Heart left ventricle (tissue), 16 donors: ENCODE measurements around the gene CHCHD1. TPM values are rescaled to one million over a fixed set of nuclear protein-coding genes. Genes with fewer than 3 reads are reported as not detected.

Source experiments
- ATAC-seq, 4 donors: fragments of 200-7000 bp; cut with Tn5 transposase; one replicate each; pipeline ENCODE4 v1.9.1; 2020 to 2022; ENCODE audit warnings: moderate library complexity in 4 of 4, mild to moderate bottlenecking in 3 of 4, moderate number of reproducible peaks in 1 of 4
- DNase-seq, 5 donors: peaks; one replicate each; pipeline ENCODE4 v3.0.0-alpha.2; 2020
- H3K27ac ChIP-seq, 12 donors: fragments of 200-600 bp; sonication (generic) in 4 of 12; one replicate each; pipeline versions ENCODE4 v1.5.0 to v1.8.0; 2016 to 2022; ENCODE audit warnings: mild to moderate bottlenecking in 2 of 12
- H3K27me3 ChIP-seq, 9 donors: fragments of 200-600 bp; sonication (generic) in 2 of 9; one replicate each; pipeline versions ENCODE4 v1.5.1 to v1.8.0; 2016 to 2022; ENCODE audit warnings: mild to moderate bottlenecking in 3 of 9
- H3K36me3 ChIP-seq, 9 donors: fragments of 200-600 bp; sonication (generic) in 2 of 9; one replicate each; pipeline versions ENCODE4 v1.5.0 to v1.8.0; 2018 to 2022; ENCODE audit warnings: mild to moderate bottlenecking in 2 of 9
- H3K4me1 ChIP-seq, 12 donors: fragments of 200-600 bp; sonication (generic) in 4 of 12; one replicate each; pipeline versions ENCODE4 v1.5.0 to v1.8.0; 2016 to 2022; ENCODE audit warnings: mild to moderate bottlenecking in 3 of 12
- H3K4me3 ChIP-seq, 12 donors: fragments of 200-600 bp; sonication (generic) in 4 of 12; one replicate each; pipeline versions ENCODE4 v1.5.0 to v1.8.0; 2017 to 2022; ENCODE audit warnings: mild to moderate bottlenecking in 9 of 12, moderate library complexity in 4 of 12
- H3K9me3 ChIP-seq, 12 donors: fragments of 200-600 bp; sonication (generic) in 4 of 12; one replicate each; pipeline versions ENCODE4 v1.5.0 to v1.8.0; 2016 to 2022; ENCODE audit warnings: mild to moderate bottlenecking in 1 of 12
- CTCF ChIP-seq, 12 donors: fragments of 200-600 bp; sonication (generic) in 4 of 12; IDR thresholded peaks; one replicate each; pipeline versions ENCODE4 v1.5.0 to v1.8.0; 2018 to 2022; ENCODE audit warnings: antibody characterized with exemption in 12 of 12, mild to moderate bottlenecking in 5 of 12
- POLR2A ChIP-seq, 2 donors: fragments of 450-650 bp; IDR thresholded peaks; one replicate each; pipeline ENCODE4 v1.6.1; 2017; ENCODE audit warnings: antibody characterized with exemption in 2 of 2, mild to moderate bottlenecking in 2 of 2, moderate library complexity in 2 of 2
- WGBS, 4 donors: extraction: QIAGEN DNeasy Blood & Tissue Kit in 2 of 4; methylation state at CpG; one replicate each; pipeline versions ENCODE4 v1.1.5 to v1.1.7; 2013 to 2018; 5-methylcytosine and 5-hydroxymethylcytosine counted together
- intact Hi-C, 10 donors: fragments of 100-400 bp; cut with DNase I; formaldehyde crosslinking; loops; one replicate each; pipeline versions ENCODE4 v1.11.1 to v1.14.2; 2022
- polyA plus RNA-seq, 2 donors: library from polyadenylated mRNA; stranded (reverse); fragments of 200-250 nt; gene quantifications; one replicate each; pipeline ENCODE4 v1.2.3, GENCODE V29; 2013
- total RNA-seq, 9 donors: library from RNA; depleted of rRNA in 2 of 9; stranded (reverse); fragments of >200 nt in 2 of 9; fragmentation: NEBNext Ultra II Directional in 3 of 9; extraction: Animal tissue kit (Norgen Biotek cat#: 25700) in 3 of 9; gene quantifications; one replicate each; pipeline versions ENCODE4 v1.1.0 to v1.2.4, GENCODE V29; 2016 to 2023
- donor health status: ischemic (EF 13 %, LVEDD 7.1; RV severe dilation, severe dysfunction).
- donor health status: healthy with polysubstance abuse.
- donor health status: DM: no; HTN: yes; CAD: no.
- donor health status: DM: no; HTN: no; CAD: no.
- donor health status: ischemic (EF 25% LVEDD 6.9; RV normal size, moderate dysfunction).
- donor health status: ischemic (EF 25% LVEDD 5.7; RV mildly dilated, moderate dysfunction).
- donor health status: healthy.
- donor health status: DM: yes; HTN: yes; CAD: no.
- donor health status: ischemic (EF 35%, LVEDD 5.7; RV mildly dilated, moderate dysfunction).
- donor health status: nonischemic (EF 11% LVEDD 7.7; RV severe dilation, severe dysfunction).
- donor health status: DM: yes; HTN: yes; CAD: no.
- donor health status: PGD.
- donor health status: ischemic (EF 29% LVEDD 5.4; RV normal size, mild dysfunction).
- donor health status: nonischemic (EF 23%, LVEDD 6.1; RV moderate dilation, normal function).

Gene CHCHD1
- total and polyA plus RNA-seq, 11 donors: 17.3 to 77.9 (median 24.0) TPM

GRCh38 chr10:73814896-73815718, 33.3 kb downstream of the CHCHD1 start:
- no peaks in the 10 kb centered on the region for H3K27me3 ChIP-seq
- DNase-seq (no peak), ATAC-seq (no peak)
- H3K36me3 ChIP-seq: peaks cover 0 to 35% (median 24%) of the 10 kb centered on the region in 9 donors
- intact Hi-C loops: no loop called here
- peaks cover 0 to 64% (median 8%) of the 10 kb centered on the region in 12 donors for H3K4me1 ChIP-seq
- no peaks in the 10 kb centered on the region for H3K9me3 ChIP-seq
- peak overlapping the region in 5 of 12 donors; percentile 55 to 85 (median 64) for H3K27ac ChIP-seq
- TF ChIP-seq CTCF (IDR thresholded peaks at IDR 0.05) (peak in 1 of 12 donors; percentile 12), POLR2A (IDR thresholded peaks at IDR 0.05) (no peak)
- H3K4me3 ChIP-seq: no peak overlapping the region
- WGBS, 4 donors: 84 to 87% (median 85%) methylated on average over 22 of the region's 22 CpGs

GRCh38 chr10:73815719-73816030, 33.8 kb downstream of the CHCHD1 start:
- ATAC-seq (no peak), DNase-seq (no peak)
- Histone ChIP-seq H3K4me1 (peaks cover 0 to 59% (median 4%) of the 10 kb centered on the region in 12 donors), H3K27me3 (no peaks in the 10 kb centered on the region), H3K36me3 (peaks cover 0 to 35% (median 24%) of the 10 kb centered on the region in 9 donors), H3K27ac (peak overlapping the region in 8 of 12 donors; percentile 18 to 85 (median 56)), H3K4me3 (peak overlapping the region in 1 of 12 donors; percentile 7), H3K9me3 (no peaks in the 10 kb centered on the region)
- intact Hi-C loops: no loop called here
- TF ChIP-seq POLR2A (IDR thresholded peaks at IDR 0.05) (no peak), CTCF (IDR thresholded peaks at IDR 0.05) (no peak)

- WGBS, 4 donors: 83 to 87% (median 85%) methylated on average over 10 of the region's 10 CpGs
- H3K27ac ChIP-seq: peak overlapping the region in 7 of 12 donors; percentile 32 to 85 (median 55)
- H3K4me3 ChIP-seq: no peak overlapping the region
- ATAC-seq (no peak), DNase-seq (no peak)
- no peak for TF ChIP-seq POLR2A (IDR thresholded peaks at IDR 0.05)
- no peak for TF ChIP-seq CTCF (IDR thresholded peaks at IDR 0.05)
- H3K4me1 ChIP-seq: peaks cover 0 to 56% (median 3%) of the 10 kb centered on the region in 12 donors
- no peaks in the 10 kb centered on the region for H3K27me3 ChIP-seq
- H3K36me3 ChIP-seq: peaks cover 0 to 47% (median 33%) of the 10 kb centered on the region in 9 donors
- no peaks in the 10 kb centered on the region for H3K9me3 ChIP-seq
- intact Hi-C loops: no loop called here
Measured at GRCh38 chr10:73816917-73817729, 35.3 kb downstream of the CHCHD1 start.

- DNase-seq (no peak), ATAC-seq (no peak)
- Histone ChIP-seq H3K9me3 (no peaks in the 10 kb centered on the region), H3K36me3 (peaks cover 0 to 53% (median 33%) of the 10 kb centered on the region in 9 donors), H3K4me3 (no peak overlapping the region), H3K27ac (peak overlapping the region in 2 of 12 donors; percentile 6 to 24), H3K27me3 (no peaks in the 10 kb centered on the region), H3K4me1 (peaks cover 0 to 52% (median 1%) of the 10 kb centered on the region in 12 donors)
- intact Hi-C loops: no loop called here
- TF ChIP-seq POLR2A (IDR thresholded peaks at IDR 0.05) (no peak), CTCF (IDR thresholded peaks at IDR 0.05) (no peak)
- WGBS, 4 donors: 88 to 97% (median 93%) methylated on average over 5 of the region's 5 CpGs
Measured at GRCh38 chr10:73817826-73818225, 36.0 kb downstream of the CHCHD1 start.
